Measurements from ENCODE around the gene SP1. TPM values are rescaled to one million over a fixed set of nuclear protein-coding genes. Genes with fewer than 3 reads are reported as not detected.
"Not testable (repeated sequence)": the region's sequence is repeated elsewhere in the genome, so short reads cannot be mapped to it uniquely, and the experiment has no call there.

Gene SP1
- total and polyA plus RNA-seq, 2 experiments from 2014 or later: 11.4 to 53.0 TPM

- no peak overlapping the region for H3K27ac ChIP-seq
- no peak for DNase-seq (ENCODE audit: low read depth in 1 of 2, low spot score in 1 of 2)
- TF ChIP-seq CTCF (IDR thresholded peaks at IDR 0.05; ENCODE audit: low read depth, low read length): no peak
These were observed 21.0 kb upstream of the SP1 start for GRCh38 chr12:53358836-53359419.

DNA sequence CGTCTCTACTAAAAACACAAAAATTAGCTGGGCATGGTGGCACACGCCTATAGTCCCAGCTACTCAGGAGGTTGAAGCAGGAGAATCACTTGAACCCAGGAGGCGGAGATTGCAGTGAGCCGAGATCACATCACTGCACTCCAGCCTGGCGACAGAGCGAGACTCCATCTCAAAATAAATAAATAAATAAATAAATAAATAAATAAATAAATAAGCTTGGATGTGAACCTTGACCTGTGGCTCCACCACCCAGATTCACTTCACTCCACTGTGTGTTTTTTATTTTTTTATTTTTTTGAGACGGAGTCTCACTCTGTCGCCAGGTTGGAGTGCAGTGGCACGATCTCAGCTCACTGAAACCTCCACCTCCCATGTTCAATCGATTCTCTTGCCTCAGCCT lies 18.3 kb upstream of the SP1 start:
- not testable (repeated sequence) for H3K9me3 ChIP-seq (ENCODE audit: low read depth); DNase-seq (ENCODE audit: low read depth in 1 of 2, low spot score in 1 of 2); H3K27ac ChIP-seq

More at GRCh38 chr12:53358836-53359419, 21.0 kb upstream of the SP1 start:
- Histone ChIP-seq H3K4me3 (no peak overlapping the region), H3K36me3 (no peaks in the 10 kb centered on the region), H3K9me3 (ENCODE audit: low read depth) (no peaks in the 10 kb centered on the region), H3K27me3 (no peaks in the 10 kb centered on the region), H3K4me1 (ENCODE audit: low read depth) (no peaks in the 10 kb centered on the region)

DNA sequence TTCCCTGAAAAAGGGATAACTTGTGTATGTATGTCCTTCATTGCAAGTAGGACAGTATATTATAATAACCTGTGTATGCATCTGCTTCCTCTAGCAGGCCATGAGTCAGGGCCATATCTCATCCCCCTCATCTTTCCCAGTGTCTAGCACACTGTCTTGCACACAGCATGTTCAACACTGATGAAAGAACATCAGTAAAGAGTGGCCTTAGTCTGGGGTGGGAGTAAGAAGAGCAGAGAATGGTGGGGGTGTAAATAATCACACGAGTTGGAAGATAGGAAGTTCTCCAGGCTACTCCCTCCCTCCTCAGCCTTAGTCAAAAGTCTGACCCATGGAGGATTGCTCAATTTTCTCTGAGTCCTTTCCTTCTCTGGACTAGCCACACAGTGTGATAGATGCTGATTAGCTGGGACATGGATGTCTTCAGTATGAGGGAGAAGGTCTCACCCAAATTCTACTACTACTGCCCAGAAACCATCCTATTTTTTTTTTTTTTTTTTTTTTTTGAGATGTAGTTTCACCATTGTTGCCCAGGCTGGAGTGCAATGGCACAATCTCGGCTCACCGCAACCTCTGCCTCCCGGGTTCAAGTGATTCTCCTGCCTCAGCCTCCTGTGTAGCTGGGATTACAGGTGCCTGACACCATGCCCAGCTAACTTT lies 14.6 kb upstream of the SP1 start:
- peak in 1 of 2 donors; percentile 72 for DNase-seq (ENCODE audit: low read depth in 1 of 2, low spot score in 1 of 2)
- TF ChIP-seq CTCF (IDR thresholded peaks at IDR 0.05; ENCODE audit: low read depth, low read length): no peak
- Histone ChIP-seq H3K4me1 (ENCODE audit: low read depth) (peaks cover 3% of the 10 kb centered on the region), H3K9me3 (ENCODE audit: low read depth) (no peaks in the 10 kb centered on the region), H3K4me3 (no peak overlapping the region), H3K27me3 (no peaks in the 10 kb centered on the region), H3K36me3 (no peaks in the 10 kb centered on the region), H3K27ac (no peak overlapping the region)

More for the DNA sequence above, 18.3 kb upstream of the SP1 start:
- not testable (repeated sequence) for H3K36me3 ChIP-seq; H3K4me1 ChIP-seq (ENCODE audit: low read depth); H3K27me3 ChIP-seq; H3K4me3 ChIP-seq

DNA sequence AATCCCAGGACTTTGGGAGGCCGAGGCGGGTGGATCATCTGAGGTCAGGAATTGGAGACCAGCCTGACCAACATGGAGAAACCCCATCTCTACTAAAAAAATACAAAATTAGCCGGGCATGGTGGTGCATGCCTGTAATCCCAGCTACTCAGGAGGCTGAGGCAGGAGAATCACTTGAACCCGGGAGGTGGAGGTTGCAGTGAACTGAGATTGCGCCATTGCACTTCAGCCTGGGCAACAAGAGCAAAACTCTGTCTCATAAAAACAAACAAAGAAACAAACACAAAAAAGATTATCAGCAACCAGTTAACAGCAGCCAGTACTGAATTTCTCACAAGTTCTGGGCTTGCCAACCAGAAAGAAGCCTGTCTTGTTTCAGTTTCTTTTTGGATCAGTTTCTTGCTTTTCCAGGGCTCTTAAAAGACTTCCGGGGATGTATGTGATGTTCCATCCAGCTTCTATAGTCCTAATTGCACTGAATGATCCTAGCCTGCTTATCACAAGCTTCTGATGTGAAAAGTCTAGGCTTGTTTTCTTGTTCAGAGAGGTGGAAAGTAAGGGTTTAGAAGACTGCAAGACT lies 6.3 kb upstream of the SP1 start:
- H3K4me1 ChIP-seq (ENCODE audit: low read depth); H3K27me3 ChIP-seq; H3K9me3 ChIP-seq (ENCODE audit: low read depth); H3K4me3 ChIP-seq; H3K36me3 ChIP-seq: not testable (repeated sequence)
- peak overlapping the region; percentile 52 for H3K27ac ChIP-seq
- peak in 1 of 2 donors; percentile 35 for DNase-seq (ENCODE audit: low read depth in 1 of 2, low spot score in 1 of 2)

GRCh38 chr12:53374277-53374676 lies 5.7 kb upstream of the SP1 start:
- DNase-seq (ENCODE audit: low read depth in 1 of 2, low spot score in 1 of 2); H3K4me3 ChIP-seq; H3K9me3 ChIP-seq (ENCODE audit: low read depth); H3K27me3 ChIP-seq; H3K36me3 ChIP-seq: not testable (repeated sequence)
- peaks cover 13% of the 10 kb centered on the region for H3K4me1 ChIP-seq (ENCODE audit: low read depth)
- peak overlapping the region; percentile 52 for H3K27ac ChIP-seq

GRCh38 chr12:53376747-53377146 lies 3.2 kb upstream of the SP1 start:
- no peaks in the 10 kb centered on the region for H3K27me3 ChIP-seq
- no peak for TF ChIP-seq CTCF (IDR thresholded peaks at IDR 0.05; ENCODE audit: low read depth, low read length)
- no peak overlapping the region for H3K4me3 ChIP-seq
- no peaks in the 10 kb centered on the region for H3K9me3 ChIP-seq (ENCODE audit: low read depth)
- DNase-seq (ENCODE audit: low read depth in 1 of 2, low spot score in 1 of 2): no peak
- peaks cover 13% of the 10 kb centered on the region for H3K4me1 ChIP-seq (ENCODE audit: low read depth)
- H3K36me3 ChIP-seq: no peaks in the 10 kb centered on the region
- H3K27ac ChIP-seq: no peak overlapping the region

- Histone ChIP-seq H3K4me1 (ENCODE audit: low read depth) (peaks cover 14% of the 10 kb centered on the region), H3K36me3 (peaks cover 9% of the 10 kb centered on the region), H3K4me3 (no peak overlapping the region), H3K9me3 (ENCODE audit: low read depth) (no peaks in the 10 kb centered on the region), H3K27me3 (no peaks in the 10 kb centered on the region), H3K27ac (peak overlapping the region; percentile 93)
- TF ChIP-seq CTCF (IDR thresholded peaks at IDR 0.05; ENCODE audit: low read depth, low read length): no peak
- no peak for DNase-seq (ENCODE audit: low read depth in 1 of 2, low spot score in 1 of 2)
These were observed 1.8 kb upstream of the SP1 start for GRCh38 chr12:53378222-53378621.

Data from cardiac muscle cell (in vitro differentiated cells and primary cell).